Activated CD4-positive, alpha-beta T cell treated with anti-CD3 and anti-CD28 coated beads for 4 hours (primary cell): ENCODE data around the gene GTF2F1.
"Not testable (repeated sequence)": the region's sequence is repeated elsewhere in the genome, so short reads cannot be mapped to it uniquely, and the experiment has no call there.

Experiments used
- DNase-seq, 2 donors: peaks; one replicate each; pipeline ENCODE4 v3.0.0-alpha.2; 2020

GTF2F1 gene

DNA sequence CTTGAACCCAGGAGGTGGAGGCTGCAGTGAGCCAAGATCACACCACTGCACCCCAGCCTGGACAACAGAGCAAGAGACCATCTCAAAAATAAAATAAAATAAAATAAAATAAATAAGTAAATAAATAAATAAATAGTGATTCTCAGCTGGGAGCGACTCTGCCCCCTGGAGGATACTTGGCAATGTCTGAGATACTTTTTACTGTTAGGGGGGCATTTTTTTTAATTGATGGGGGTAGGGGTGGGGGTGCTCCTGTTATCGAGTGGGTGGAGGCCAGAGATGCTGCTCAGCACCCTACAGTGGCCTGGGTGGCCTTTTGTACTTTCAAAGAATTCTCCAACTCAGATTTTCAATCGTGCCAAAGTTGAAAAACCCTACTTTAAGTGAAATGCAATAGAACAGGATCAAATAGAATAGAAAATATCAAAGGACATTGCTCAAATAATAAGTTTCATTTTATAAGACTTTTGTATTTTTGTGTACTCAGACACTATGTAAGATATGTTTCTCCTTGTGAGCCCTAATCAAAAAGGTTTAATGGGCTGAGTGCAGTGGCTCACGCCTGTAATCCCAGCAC lies 38.8 kb downstream of the GTF2F1 start:
- no peak for DNase-seq

DNA sequence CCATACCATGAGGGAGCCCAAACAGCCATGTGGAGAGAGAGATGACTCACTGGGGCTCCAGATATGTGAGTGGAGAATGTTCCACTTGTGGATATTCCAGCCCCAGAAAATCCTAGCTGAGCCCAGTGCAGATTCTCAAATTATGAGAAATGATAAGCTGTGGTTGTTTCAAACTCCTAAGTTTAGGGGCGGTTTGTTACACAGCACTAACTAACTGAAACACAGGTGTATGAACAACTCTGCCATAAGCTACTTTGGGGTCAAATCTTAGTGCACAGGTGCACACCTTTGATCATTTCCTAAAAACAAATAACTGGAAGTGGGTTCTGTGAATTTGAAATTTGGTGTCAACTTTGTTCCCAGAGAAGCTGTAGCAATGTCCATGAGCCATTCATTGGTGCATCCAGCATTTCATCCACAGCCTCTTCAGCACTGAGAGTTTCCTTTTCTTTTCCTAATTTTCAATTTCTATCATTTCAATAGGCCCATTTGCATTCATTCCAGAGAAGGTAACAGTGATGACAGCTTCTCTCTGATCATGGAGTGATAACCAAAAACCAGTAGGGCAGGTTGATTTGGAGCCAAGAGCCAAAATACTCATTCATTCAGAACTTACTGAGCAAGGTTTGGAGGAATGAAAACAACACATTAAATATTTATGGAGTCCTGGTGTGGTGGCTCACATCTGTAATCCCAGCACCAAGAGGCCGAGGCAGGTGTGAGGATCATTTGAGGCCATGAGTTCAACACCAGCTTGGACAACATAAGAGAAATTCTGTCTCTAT lies 40.4 kb downstream of the GTF2F1 start:
- no peak for DNase-seq

DNA sequence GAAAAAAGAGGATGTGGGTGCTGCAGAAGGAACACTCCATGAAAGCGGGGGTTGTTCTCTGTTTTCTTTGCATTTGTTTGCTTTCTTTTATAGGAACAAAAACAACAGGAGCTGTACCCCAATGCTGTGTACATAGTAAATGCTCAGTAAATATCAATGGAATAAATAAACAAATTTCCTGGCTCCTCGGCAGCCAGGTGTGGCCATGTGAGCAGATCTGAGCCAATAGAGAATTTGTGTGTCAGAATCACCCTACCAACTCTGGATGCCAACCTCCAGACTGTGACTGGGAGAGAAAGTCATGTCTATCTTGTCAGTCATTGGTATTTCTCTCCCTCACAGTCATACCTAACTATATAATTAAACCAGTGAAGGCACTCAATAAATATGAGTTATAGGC lies 42.3 kb downstream of the GTF2F1 start:
- DNase-seq, result no peak

DNA sequence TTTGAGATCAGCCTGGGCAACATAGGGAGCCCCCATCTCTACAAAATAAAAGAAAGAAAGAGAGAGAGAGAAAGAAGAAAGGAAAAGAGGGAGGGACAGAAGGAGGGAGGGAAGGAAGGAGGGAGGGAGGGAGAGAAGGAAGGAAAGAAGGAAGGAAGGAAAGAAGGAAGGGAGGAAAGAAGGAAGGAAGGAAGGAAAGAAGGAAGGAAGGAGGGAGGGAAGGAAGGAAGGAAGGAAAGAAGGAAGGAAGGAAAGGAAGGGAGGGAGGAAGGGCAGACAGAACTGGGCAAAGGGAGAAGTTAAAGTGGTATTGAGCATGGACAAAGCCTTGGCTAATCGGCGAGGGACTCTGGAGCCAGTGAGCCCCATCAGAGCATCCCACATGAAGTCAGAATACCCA lies 43.7 kb downstream of the GTF2F1 start:
- DNase-seq, result not testable (repeated sequence)

DNA sequence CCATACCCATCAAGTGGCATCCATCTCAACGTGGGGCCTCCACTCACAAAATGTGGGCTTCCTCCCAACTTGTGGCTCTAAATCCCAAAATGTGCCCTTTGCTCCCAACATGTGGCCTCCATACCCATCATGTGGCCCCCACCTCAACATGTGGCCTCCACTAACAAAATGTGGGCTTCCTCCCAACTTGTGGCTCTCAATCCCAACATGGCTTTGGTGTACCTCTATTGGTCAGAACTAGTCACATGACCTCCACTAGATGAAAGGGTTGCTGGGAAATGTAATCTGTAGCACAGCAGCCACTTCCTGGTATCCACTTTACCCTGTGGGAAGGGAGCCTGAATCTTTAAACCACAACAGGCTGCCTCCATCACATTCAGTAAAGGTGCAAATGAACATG lies 49.5 kb downstream of the GTF2F1 start:
- DNase-seq, result no peak

DNA sequence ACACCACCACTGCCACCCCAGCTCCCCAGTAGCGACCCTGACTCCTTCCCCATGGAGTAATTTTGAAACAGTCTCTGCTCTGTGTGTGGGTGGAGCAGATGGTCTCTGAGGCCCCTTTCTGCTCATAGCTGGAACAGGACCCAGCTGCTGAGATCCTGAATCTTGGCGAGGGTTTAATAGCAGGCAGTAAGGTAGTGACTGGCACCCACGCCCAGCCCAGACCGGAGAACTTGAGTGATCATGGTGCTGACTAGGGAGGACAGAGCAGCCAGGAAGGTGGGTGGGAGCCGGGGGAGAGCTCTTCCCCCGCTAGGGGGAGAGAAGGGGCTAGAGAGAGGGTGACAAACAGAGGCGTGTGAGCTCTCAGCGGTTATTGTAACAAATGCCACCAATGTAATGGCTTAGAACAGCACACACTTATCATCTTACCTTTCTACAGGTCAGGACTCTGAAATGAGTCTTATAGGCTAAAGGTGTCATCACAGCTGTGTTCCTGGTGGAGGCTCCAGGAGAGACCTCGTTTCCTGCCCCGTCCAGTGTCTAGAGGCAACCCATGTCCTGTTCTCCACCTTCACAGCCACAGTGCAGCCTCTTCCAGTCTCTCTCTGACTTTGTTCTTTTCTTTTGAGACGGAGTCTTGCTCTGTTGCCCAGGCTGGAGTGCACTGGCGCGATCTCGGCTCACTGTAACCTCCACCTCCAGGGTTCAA lies 52.3 kb downstream of the GTF2F1 start:
- no peak for DNase-seq

DNA sequence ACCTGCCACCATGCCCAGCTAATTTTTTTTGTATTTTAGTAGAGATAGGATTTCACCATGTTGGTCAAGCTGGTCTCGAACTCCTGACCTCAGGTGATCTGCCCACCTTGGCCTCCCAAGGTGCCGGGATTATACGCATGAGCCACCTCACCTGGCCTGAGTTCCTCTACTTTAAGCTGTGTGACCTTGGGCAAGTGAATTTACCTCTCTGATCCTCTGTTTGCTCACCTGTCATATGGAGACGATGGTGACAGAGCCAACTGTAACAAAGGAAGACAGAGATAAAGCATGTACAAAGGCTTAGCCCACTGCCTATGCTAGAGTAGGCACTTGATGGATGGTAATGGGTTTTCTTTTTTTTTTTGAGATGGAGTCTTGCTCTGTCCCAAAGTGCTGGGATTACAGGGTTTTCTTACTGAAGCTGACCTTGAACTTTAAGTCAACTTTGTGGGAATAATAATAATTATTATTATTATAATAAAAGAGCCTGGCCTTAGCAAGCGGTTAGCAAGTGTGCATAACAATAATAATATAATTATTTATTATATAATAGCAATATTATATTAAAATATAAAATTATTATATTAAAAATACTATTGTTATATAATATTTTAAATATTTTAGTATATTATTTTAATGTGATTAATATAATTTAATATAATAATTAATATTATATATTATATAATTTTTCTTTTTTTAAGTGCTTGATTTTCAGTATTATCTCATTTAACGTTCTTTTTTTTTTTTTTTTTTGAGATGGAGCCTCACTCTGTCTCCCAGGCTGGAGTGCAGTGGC lies 58.3 kb downstream of the GTF2F1 start:
- no peak for DNase-seq

DNA sequence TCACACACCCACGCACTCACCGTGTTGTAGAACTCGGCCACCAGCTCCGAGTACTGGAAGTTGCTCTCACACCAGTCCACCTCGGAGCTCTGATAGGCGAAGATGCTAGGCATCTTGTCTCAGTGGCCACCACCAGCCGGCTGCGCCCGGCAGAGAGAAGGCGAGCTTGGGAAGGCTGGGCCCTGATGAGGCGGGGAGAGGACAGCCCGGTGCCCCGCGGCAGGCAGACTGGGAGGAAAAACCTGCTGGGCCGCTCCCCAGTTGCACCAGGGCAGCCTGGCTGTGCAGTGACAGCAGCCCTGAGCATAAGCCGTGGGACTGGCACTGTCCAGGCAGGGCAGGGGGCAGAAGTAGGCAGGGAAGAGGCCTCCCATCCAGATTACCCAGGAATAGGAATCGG lies 59.5 kb downstream of the GTF2F1 start, which contains the start of gene ACER1:
TSS of gene ACER1 (minus strand) at position 174 of the 400 bp plus-strand sequence. CDS start at position 113, 61 bp downstream.
- no peak for DNase-seq
